ENCODE results near the gene F2RL2.

The F2RL2 gene

GRCh38 chr5:76622973-76623596 lies at the start of gene F2RL2:
TSS of gene F2RL2 (minus strand) at chr5:76623403. CDS start at chr5:76623230, 173 bp downstream.
- no peak for DNase-seq (ENCODE audit: low read depth, low spot score)

- no peak for DNase-seq (ENCODE audit: low read depth, low spot score)
These were observed 49.0 kb upstream of the F2RL2 start for GRCh38 chr5:76672242-76672641.

GRCh38 chr5:76670508-76670907 lies 47.3 kb upstream of the F2RL2 start:
- no peak for DNase-seq (ENCODE audit: low read depth, low spot score)

- no peak for DNase-seq (ENCODE audit: low read depth, low spot score)
These were observed 46.0 kb upstream of the F2RL2 start for GRCh38 chr5:76669245-76669644.

GRCh38 chr5:76667495-76667894 lies 44.3 kb upstream of the F2RL2 start:
- DNase-seq (ENCODE audit: low read depth, low spot score) = no peak

- no peak for DNase-seq (ENCODE audit: low read depth, low spot score)
These were observed 40.9 kb upstream of the F2RL2 start for GRCh38 chr5:76664079-76664478.

GRCh38 chr5:76663573-76663972 lies 40.4 kb upstream of the F2RL2 start:
- no peak for DNase-seq (ENCODE audit: low read depth, low spot score)

GRCh38 chr5:76662521-76662920 lies 39.3 kb upstream of the F2RL2 start:
- no peak for DNase-seq (ENCODE audit: low read depth, low spot score)

GRCh38 chr5:76660360-76660759 lies 37.2 kb upstream of the F2RL2 start:
- DNase-seq (ENCODE audit: low read depth, low spot score) = no peak

GRCh38 chr5:76657683-76658311 lies 34.6 kb upstream of the F2RL2 start:
- DNase-seq (ENCODE audit: low read depth, low spot score) = no peak

- DNase-seq (ENCODE audit: low read depth, low spot score) = no peak
These were observed 33.9 kb upstream of the F2RL2 start for GRCh38 chr5:76657091-76657490.

- DNase-seq (ENCODE audit: low read depth, low spot score) = no peak
These were observed 29.7 kb upstream of the F2RL2 start for GRCh38 chr5:76652809-76653414.

- DNase-seq (ENCODE audit: low read depth, low spot score) = no peak
These were observed 25.9 kb upstream of the F2RL2 start for GRCh38 chr5:76649140-76649539.

- no peak for DNase-seq (ENCODE audit: low read depth, low spot score)
These were observed 20.2 kb upstream of the F2RL2 start for GRCh38 chr5:76643371-76643770.

- no peak for DNase-seq (ENCODE audit: low read depth, low spot score)
These were observed 19.3 kb upstream of the F2RL2 start for GRCh38 chr5:76642390-76643040.

- DNase-seq (ENCODE audit: low read depth, low spot score) = peak; percentile 26
These were observed 18.4 kb upstream of the F2RL2 start for GRCh38 chr5:76641514-76642120.

GRCh38 chr5:76638479-76638878 lies 15.3 kb upstream of the F2RL2 start:
- no peak for DNase-seq (ENCODE audit: low read depth, low spot score)

- no peak for DNase-seq (ENCODE audit: low read depth, low spot score)
These were observed 14.3 kb upstream of the F2RL2 start for GRCh38 chr5:76637490-76637889.

GRCh38 chr5:76634661-76635060 lies 11.5 kb upstream of the F2RL2 start:
- DNase-seq (ENCODE audit: low read depth, low spot score) = no peak

- DNase-seq (ENCODE audit: low read depth, low spot score) = no peak
These were observed 3.5 kb upstream of the F2RL2 start for GRCh38 chr5:76626738-76627137.

- DNase-seq (ENCODE audit: low read depth, low spot score) = no peak
These were observed 2.0 kb upstream of the F2RL2 start for GRCh38 chr5:76625087-76625815.

- no peak for DNase-seq (ENCODE audit: low read depth, low spot score)
These were observed 1.1 kb downstream of the F2RL2 start for GRCh38 chr5:76622076-76622475.

All from activated naive CD8-positive, alpha-beta T cell treated with anti-CD3 and anti-CD28 coated beads, Interleukin-2, amount 50 U/mL, for 16 hours (primary cell).